T-helper 1 cell treated with Interleukin-12 subunit alpha and Interleukin-12 subunit beta and Interleukin-4 antibody, amounts not matched to agents 30 μg/mL and 1 μg/mL, for 36 hours (primary cell): ENCODE measurements around the gene CMIP.
A peak's percentile ranks its signal among the peaks of the same experiment; 100 is the strongest.

Experiments used
- H3K27ac Mint-ChIP-seq: one replicate; pipeline ENCODE4 v1.8.0; 2021; ENCODE audit warnings: mild to moderate bottlenecking, mixed read lengths
- H3K27me3 Mint-ChIP-seq: one replicate; pipeline ENCODE4 v1.8.0; 2021; ENCODE audit warnings: low read depth, mixed read lengths
- H3K36me3 Mint-ChIP-seq: one replicate; pipeline ENCODE4 v1.8.0; 2021; ENCODE audit warnings: low read depth, mixed read lengths
- H3K4me1 Mint-ChIP-seq: one replicate; pipeline ENCODE4 v1.8.0; 2021; ENCODE audit warnings: low read depth, mixed read lengths
- H3K4me3 Mint-ChIP-seq: one replicate; pipeline ENCODE4 v1.8.0; 2021; ENCODE audit warnings: mild to moderate bottlenecking, moderate library complexity, mixed read lengths
- H3K9me3 Mint-ChIP-seq: one replicate; pipeline ENCODE4 v1.8.0; 2021; ENCODE audit warnings: mixed read lengths

CMIP gene

DNA sequence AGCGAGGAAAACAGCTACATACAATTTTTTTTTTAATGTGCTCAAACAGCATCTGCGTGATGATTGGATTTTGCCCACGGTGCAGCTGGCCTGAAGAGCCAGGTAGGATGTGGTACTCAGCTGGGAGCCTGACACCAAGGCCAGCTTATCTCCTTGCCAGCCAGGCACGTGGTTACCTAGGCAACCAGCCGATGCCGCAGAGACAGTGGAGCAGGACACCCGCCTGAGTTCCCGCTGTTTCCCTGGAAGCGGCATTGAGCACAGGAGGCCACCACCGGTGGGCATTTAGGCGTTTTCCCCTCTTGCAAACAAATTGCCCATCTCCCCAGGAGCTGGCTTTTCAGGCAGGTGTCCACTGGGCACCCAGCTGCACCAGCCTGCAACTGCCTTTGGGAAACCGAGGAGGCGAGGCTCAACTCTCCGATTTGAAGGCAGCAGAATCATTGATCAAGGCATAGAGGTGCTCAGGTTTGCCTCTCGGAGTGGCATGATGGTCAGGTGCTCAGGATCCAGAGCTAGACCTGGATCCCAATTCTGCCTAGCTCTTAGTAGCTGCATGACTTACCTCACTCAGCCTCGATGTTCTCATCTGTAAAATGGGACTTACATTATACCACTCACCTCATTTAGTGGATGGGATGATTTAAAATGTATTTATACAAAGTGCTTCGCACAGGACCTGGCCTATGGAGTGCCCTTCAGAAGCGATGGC, 196.9 kb downstream of the CMIP start:
- Mint-ChIP-seq H3K4me1 (peaks cover 11% of the 10 kb centered on the region), H3K9me3 (no peaks in the 10 kb centered on the region), H3K27ac (no peak overlapping the region), H3K4me3 (no peak overlapping the region), H3K27me3 (no peaks in the 10 kb centered on the region), H3K36me3 (peaks cover 6% of the 10 kb centered on the region)

DNA sequence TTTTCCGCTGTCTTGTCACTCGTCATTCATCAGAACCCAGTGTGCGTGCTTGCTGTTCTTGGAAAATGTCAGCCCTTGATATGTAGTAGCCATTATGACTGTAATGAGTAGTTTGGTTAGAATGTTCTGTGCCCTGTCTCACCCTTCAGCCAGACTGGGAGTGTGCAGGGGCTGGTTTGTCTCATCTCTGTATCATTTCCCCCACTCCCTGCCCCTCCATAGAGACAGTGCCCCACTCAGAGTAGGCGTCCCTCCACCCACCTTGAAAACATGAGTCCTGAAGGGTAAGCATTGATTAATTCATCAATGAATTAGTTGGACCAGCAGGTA, 197.5 kb downstream of the CMIP start:
- H3K27me3 Mint-ChIP-seq = no peaks in the 10 kb centered on the region
- no peak overlapping the region for H3K4me3 Mint-ChIP-seq
- H3K36me3 Mint-ChIP-seq = peaks cover 6% of the 10 kb centered on the region
- peaks cover 14% of the 10 kb centered on the region for H3K4me1 Mint-ChIP-seq
- no peak overlapping the region for H3K27ac Mint-ChIP-seq
- H3K9me3 Mint-ChIP-seq = no peaks in the 10 kb centered on the region

DNA sequence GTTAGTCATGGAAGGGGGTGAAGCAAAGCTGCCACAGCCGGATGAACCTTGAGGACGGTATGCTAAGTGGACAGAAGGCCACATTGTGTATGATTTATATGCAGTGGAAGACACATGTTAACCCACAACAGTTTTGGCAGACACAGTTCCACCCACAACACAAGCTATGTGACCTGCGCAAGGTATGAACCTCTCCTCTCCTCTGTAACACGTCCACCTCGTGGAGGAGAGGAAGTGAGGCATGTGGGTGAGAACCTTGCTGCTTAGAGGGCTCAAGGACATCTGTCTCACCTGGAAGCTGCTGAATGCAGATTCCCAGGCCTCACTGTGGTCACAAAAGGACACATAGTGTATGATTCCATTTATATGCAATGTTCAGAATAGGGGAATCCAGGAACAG, 198.3 kb downstream of the CMIP start:
- H3K9me3 Mint-ChIP-seq = no peaks in the 10 kb centered on the region
- peak overlapping the region; percentile 13 for H3K27ac Mint-ChIP-seq
- H3K4me1 Mint-ChIP-seq = peaks cover 12% of the 10 kb centered on the region

DNA sequence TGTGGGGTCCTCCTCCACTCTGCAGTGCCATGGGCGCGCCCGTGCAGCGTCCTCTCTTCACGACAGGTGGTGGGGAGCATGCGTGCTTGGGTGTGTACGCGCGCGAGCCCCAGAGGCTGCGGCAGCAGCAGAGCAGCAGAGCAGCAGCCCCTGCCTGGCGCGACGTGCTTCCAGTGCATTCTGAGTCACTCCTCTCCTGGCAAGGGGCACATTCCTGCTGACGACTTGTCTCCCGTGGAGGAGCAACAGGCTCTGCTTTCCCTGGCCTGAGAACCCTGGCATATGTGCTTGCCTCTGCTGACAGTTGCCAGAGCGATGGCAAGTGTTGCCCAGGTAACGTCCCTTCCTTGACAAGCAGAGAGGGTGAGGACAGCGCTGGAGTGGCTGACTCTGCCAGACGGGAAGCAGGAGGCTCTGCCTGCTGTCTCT, 200.7 kb downstream of the CMIP start:
- no peaks in the 10 kb centered on the region for H3K27me3 Mint-ChIP-seq
- H3K9me3 Mint-ChIP-seq = no peaks in the 10 kb centered on the region
- no peak overlapping the region for H3K4me3 Mint-ChIP-seq
- peaks cover 14% of the 10 kb centered on the region for H3K4me1 Mint-ChIP-seq
- no peak overlapping the region for H3K27ac Mint-ChIP-seq
- peaks cover 4% of the 10 kb centered on the region for H3K36me3 Mint-ChIP-seq

More for the DNA sequence above, 198.3 kb downstream of the CMIP start:
- Mint-ChIP-seq H3K36me3 (peaks cover 6% of the 10 kb centered on the region), H3K27me3 (no peaks in the 10 kb centered on the region), H3K4me3 (no peak overlapping the region)

DNA sequence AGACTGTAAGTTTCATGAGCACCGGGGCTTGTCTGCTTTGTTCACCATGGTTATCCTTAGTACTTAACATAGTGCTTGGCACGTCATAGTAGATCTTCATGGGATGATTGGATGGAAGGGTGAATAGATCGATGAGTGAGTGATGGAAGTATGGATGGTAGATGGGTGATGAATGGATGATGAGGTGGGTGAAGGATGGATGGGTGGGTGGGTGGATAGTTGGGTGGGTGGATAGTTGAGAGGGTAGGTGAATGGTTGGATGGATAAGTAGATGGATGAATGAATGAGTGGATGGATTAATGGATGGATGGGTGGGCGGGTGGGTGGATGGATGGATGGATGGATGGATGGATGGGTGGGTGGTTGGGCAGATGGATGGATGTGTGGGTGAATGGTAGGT, 201.3 kb downstream of the CMIP start:
- Mint-ChIP-seq H3K27ac (no peak overlapping the region), H3K36me3 (peaks cover 4% of the 10 kb centered on the region), H3K9me3 (no peaks in the 10 kb centered on the region), H3K4me3 (no peak overlapping the region), H3K4me1 (peaks cover 14% of the 10 kb centered on the region), H3K27me3 (no peaks in the 10 kb centered on the region)

DNA sequence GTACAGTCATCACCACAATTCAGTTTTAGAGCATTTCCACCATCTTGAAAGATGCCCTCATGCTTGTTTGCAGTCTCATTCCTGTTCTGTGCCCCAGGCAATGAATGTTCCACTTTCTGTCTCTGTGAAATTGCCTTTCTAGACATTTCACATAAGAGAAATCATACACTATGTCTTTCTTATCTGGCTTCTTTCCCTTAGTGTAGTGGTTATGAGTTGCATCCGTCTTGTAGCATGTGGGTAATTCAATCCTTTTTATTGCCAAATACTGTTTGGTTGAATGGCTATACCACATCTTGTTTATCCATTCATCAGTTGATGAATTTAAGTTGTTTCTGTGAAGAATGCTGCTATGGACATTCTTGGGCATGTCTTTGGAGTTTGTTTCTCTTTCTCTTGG, 202.0 kb downstream of the CMIP start:
- no peak overlapping the region for H3K4me3 Mint-ChIP-seq
- H3K27me3 Mint-ChIP-seq = no peaks in the 10 kb centered on the region
- H3K27ac Mint-ChIP-seq = no peak overlapping the region
- H3K36me3 Mint-ChIP-seq = peaks cover 4% of the 10 kb centered on the region
- no peaks in the 10 kb centered on the region for H3K9me3 Mint-ChIP-seq
- H3K4me1 Mint-ChIP-seq = peaks cover 14% of the 10 kb centered on the region

DNA sequence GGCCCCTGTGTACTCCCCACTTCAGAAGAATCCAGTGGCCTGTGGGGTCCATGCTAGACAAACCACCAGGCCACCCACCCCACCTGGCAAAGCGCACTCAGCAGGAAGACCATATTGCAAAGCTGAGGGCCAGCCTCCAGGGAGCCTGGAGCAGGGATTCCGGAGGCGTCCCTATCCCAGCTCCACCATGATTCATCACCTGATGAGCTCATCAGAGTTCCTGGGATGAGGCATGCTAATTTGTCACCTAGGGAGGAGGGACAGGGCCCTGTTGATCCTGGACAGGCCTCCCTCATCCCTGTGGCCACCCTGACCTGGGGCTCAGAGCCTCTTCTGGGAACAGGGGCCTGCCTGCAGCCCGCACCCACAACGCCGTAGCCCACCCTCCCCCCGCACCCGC, 202.9 kb downstream of the CMIP start:
- Mint-ChIP-seq H3K27me3 (no peaks in the 10 kb centered on the region), H3K36me3 (peaks cover 7% of the 10 kb centered on the region), H3K27ac (no peak overlapping the region)

DNA sequence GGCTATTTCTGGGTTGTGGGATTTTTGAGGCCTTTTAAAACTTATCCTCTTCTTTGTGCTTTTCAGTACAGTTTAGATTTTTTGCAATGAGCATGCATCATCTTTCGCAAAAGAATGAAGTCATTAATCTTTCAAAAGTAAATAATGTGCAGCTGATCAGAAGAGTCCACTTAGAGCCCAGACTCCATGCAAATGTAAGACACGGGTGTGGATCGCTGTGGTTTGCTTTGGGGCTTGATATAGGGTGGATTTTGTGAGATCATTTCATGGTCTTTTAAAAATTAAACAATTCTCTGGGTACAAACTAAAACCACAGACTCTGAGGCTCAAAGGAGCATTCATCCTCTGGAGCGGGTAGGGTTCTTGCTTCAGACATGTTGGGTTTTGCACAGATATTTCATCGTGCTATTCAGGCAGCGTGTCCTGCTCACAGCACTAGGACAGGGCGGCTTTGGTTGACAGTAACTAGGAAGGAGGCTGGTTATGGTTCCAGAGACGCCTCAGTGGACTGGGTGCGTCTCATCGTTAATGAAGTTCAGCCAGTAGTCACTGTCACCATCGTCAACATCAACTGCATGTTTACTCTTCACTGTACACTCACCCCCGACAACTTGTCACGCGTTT, 205.1 kb downstream of the CMIP start:
- H3K4me3 Mint-ChIP-seq = no peak overlapping the region
- H3K27me3 Mint-ChIP-seq = no peaks in the 10 kb centered on the region
- H3K4me1 Mint-ChIP-seq = peaks cover 12% of the 10 kb centered on the region
- H3K27ac Mint-ChIP-seq = no peak overlapping the region
- H3K36me3 Mint-ChIP-seq = peaks cover 3% of the 10 kb centered on the region
- H3K9me3 Mint-ChIP-seq = no peaks in the 10 kb centered on the region

More for the DNA sequence above, 202.9 kb downstream of the CMIP start:
- Mint-ChIP-seq H3K4me3 (no peak overlapping the region), H3K4me1 (peaks cover 16% of the 10 kb centered on the region), H3K9me3 (no peaks in the 10 kb centered on the region)

DNA sequence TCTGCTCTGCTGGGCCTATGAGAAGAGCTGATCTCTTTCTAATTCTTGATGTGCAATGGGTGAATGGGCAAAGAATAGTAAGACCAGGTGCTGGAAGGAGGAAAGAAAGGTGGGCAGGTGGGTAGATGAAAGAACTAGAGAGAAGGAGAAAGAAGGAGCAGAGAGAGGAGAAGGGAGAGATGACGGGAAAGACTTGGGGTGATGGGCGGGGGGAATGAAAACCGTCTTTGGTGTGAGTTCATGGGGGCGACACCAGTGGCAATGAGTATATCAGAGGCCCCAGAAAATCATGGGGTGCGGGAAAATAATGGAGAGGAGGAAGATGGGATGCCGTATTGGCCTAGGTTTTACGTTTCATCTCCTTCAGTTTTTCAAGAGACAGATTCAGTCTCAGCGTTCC, 205.7 kb downstream of the CMIP start:
- Mint-ChIP-seq H3K4me1 (peaks cover 12% of the 10 kb centered on the region), H3K4me3 (no peak overlapping the region), H3K36me3 (peaks cover 3% of the 10 kb centered on the region), H3K27ac (no peak overlapping the region), H3K9me3 (no peaks in the 10 kb centered on the region), H3K27me3 (no peaks in the 10 kb centered on the region)

DNA sequence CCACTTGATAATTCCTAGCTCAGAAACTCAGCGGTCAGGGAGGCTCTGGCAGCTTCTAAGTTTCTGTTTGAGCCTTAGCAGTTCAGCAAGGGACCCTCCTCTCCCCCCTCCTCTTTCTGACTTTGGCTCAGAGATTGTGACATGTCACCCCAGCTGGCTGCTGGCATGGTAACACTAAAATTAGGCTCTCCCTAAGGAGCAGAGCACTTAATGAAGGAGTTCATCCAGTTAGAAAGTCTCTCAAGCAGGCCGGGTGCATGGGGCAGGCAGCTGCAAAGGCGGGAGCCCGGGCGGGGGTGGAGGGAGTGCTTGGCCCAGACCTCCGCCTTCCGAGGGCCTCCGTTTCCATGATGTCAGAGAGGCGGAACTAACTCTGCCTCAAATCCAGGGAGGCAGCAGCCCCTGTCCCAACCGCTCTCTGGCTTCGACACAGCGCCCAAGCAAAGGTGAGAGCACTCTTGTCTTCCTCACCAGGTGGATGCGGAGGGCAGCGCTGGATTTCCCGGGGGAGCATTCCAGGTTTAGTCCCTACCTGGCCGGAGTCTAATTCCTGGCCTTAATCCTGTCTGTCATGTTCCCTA, 206.5 kb downstream of the CMIP start:
- H3K27me3 Mint-ChIP-seq = no peaks in the 10 kb centered on the region
- H3K9me3 Mint-ChIP-seq = no peaks in the 10 kb centered on the region
- H3K36me3 Mint-ChIP-seq = peaks cover 3% of the 10 kb centered on the region
- no peak overlapping the region for H3K4me3 Mint-ChIP-seq
- H3K27ac Mint-ChIP-seq = no peak overlapping the region
- peaks cover 12% of the 10 kb centered on the region for H3K4me1 Mint-ChIP-seq

DNA sequence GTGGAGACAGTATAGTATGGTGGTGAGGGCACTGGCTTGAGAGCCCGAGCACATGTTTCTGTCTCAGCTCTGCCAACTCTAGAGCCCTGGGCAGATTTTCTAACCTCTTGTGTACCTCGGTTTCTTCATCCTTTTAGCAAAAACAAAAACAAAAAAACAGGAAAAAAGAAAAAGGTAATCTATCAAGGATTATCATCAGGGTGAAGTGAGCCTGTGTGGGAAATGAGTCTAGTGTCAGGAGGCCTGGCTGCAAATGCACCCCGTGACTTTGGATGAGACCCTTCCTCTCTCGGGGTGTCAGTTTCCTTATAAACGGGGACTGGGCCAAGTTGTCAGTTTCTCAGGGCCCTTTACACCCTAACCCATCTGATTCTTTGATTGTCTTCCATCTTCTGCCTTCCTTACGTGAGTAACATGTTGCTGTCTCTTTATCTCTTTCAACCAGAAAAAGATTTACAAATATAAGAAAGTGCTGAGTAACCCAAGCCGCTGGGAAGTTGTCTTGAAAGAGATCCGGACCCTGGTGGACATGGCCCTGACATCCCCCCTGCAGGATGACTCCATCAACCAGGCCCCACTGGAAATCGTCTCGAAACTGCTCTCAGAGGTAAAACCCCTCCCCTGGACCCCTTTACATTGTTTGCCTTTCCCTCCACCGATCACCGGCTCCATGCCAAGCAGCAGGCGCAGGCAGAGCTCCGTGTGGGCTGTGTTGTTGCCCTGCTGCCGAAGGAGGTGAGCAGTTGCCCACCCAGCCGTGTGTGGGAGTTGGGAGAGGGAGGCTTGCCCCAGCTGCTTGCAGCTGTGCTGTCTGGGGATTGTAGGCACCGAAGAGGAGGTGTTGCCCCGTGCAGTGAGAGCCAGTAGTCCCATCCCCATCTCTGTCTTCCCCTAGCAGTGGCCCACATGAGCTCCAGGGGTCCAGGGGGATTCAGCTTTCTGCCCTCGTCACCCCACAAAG, 207.4 kb downstream of the CMIP start:
- peaks cover 3% of the 10 kb centered on the region for H3K36me3 Mint-ChIP-seq
- H3K27me3 Mint-ChIP-seq = no peaks in the 10 kb centered on the region
- no peak overlapping the region for H3K27ac Mint-ChIP-seq

DNA sequence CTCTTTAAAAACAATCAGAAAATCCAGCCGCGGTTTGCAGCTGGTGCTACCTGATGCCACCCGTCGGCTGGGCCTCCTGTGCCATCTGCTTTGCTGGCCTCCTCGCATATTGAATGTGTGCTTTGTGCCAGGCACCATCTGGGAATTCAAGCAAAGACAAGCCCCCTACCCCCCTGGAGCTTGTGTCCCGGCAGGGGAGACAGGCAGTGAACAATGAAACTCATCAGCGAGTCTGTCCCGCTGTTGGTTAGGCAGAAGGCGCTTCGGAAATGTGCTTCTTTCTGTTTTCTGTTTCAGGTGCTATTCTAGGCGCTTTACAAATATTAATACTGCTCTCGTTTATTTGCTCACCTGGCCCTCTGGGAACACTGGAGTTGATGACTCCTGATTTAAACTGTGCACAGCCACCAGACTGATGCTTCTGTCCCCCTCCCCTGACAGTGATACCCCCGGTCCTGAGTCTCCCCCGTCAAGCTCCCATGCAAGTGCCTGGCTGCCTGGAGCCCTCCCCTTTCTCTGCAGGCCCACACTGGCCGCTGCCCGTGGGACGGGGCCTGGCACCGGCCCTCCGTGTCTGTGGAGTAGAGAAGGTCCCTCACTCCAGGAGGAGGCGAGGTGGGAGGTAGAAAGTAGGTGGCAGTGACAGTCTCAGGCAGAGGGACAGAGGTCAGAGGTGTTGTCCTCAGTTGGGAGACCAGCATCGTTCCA, 208.3 kb downstream of the CMIP start:
- no peaks in the 10 kb centered on the region for H3K27me3 Mint-ChIP-seq
- peaks cover 6% of the 10 kb centered on the region for H3K36me3 Mint-ChIP-seq
- H3K4me1 Mint-ChIP-seq = peaks cover 7% of the 10 kb centered on the region
- no peak overlapping the region for H3K4me3 Mint-ChIP-seq
- no peak overlapping the region for H3K27ac Mint-ChIP-seq
- no peaks in the 10 kb centered on the region for H3K9me3 Mint-ChIP-seq

More for the DNA sequence above, 207.4 kb downstream of the CMIP start:
- H3K9me3 Mint-ChIP-seq = no peaks in the 10 kb centered on the region
- H3K4me1 Mint-ChIP-seq = peaks cover 8% of the 10 kb centered on the region
- H3K4me3 Mint-ChIP-seq = no peak overlapping the region

DNA sequence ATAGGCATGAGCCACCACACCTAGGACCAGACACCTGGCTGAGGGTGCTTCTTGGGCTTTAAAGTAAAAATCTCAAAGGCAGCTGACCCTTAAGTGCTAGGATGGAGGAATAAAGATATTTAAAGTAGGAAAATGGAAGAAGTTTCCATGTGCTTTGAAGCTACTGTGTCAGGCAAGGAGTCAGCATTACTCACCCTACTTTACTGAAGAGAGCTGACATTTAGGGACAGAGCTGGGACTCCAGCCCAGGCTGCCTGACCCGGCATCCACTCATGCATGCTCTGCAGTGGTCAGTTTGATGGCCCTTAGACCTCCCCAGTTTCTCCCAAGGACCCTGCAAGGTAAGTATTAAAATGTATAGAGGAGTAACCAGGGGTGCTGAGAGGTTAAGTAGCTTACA, 209.7 kb downstream of the CMIP start:
- H3K4me3 Mint-ChIP-seq = no peak overlapping the region
- peaks cover 11% of the 10 kb centered on the region for H3K36me3 Mint-ChIP-seq
- no peak overlapping the region for H3K27ac Mint-ChIP-seq
- H3K4me1 Mint-ChIP-seq = peaks cover 4% of the 10 kb centered on the region
- no peaks in the 10 kb centered on the region for H3K9me3 Mint-ChIP-seq
- H3K27me3 Mint-ChIP-seq = no peaks in the 10 kb centered on the region
